A549 (cell line): Measurements from ENCODE around the gene NUDT14. TPM values are rescaled to one million over a fixed set of nuclear protein-coding genes. Genes with fewer than 3 reads are reported as not detected.

Experiments
- ATAC-seq, 2 experiments: fragments of 200-7000 bp in 1 of 2; fragments of >200 bp in 1 of 2; cut with Nextera tagmentation in 1 of 2; cut with Tn5 transposase in 1 of 2; 3 replicates each; pipeline versions ENCODE4 v1.8.0 to v1.9.1; 2018 to 2020; ENCODE audit warnings: mild to moderate bottlenecking in 1 of 2, moderate library complexity in 1 of 2
- CTCF ChIA-PET: fragments of 300-600 bp; sonication (Branson Sonifier 250); formaldehyde crosslinking; extraction: SDS; loops from one replicate; lab custom pipeline; 2021; ENCODE audit warnings: antibody characterized with exemption, inconsistent platforms; lab: Yijun Ruan, JAX
- POLR2A ChIA-PET: fragments of 350-600 bp; formaldehyde crosslinking; extraction: SDS; loops from one replicate; lab custom pipeline; 2021; ENCODE audit warnings: antibody characterized with exemption, inconsistent platforms; lab: Yijun Ruan, JAX
- DNase-seq, 2 experiments: peaks; one replicate each; pipeline versions ENCODE4 v3.0.0 to v3.0.0-alpha.2; 2011 to 2016; ENCODE audit warnings: low read depth in 1 of 2, low spot score in 1 of 2
- FAIRE-seq: peaks from 2 replicates; lab custom pipeline; 2011; peaks lifted over from hg19 to GRCh38; lab: Jason Lieb, UNC
- H3K27ac ChIP-seq, 2 experiments: fragments of >200 bp; sonication (Bioruptor Twin); formaldehyde crosslinking; 3 replicates each; pipeline ENCODE4 v1.5.1; 2016 to 2017
- H3K4me1 ChIP-seq: fragments of >200 bp; sonication (Bioruptor Twin); formaldehyde crosslinking; 3 replicates; pipeline ENCODE4 v1.6.1; 2016
- H3K4me2 ChIP-seq: fragments of >200 bp; sonication (Bioruptor Twin); formaldehyde crosslinking; 3 replicates; pipeline ENCODE4 v1.6.1; 2016
- H3K4me3 ChIP-seq: fragments of >200 bp; sonication (Bioruptor Twin); formaldehyde crosslinking; 3 replicates; pipeline ENCODE4 v1.5.1; 2016
- H3K9me3 ChIP-seq: fragments of >200 bp; sonication (Bioruptor Twin); formaldehyde crosslinking; 3 replicates; pipeline ENCODE4 v1.6.1; 2016
- BCL3 ChIP-seq: fragments of >200 bp; sonication (Bioruptor Twin); formaldehyde crosslinking; IDR thresholded peaks from 3 replicates; pipeline ENCODE4 v1.6.1; 2016
- BHLHE40 ChIP-seq: IDR thresholded peaks from 2 replicates; pipeline ENCODE4 v1.6.1; 2012; ENCODE audit warnings: low read depth, low read length, inconsistent platforms
- CBX2 ChIP-seq: fragments of 200-600 bp; sonication (generic); IDR thresholded peaks from 2 replicates; pipeline ENCODE4 v1.6.1; 2016; ENCODE audit warnings: low read depth, mild to moderate bottlenecking, borderline replicate concordance
- CBX8 ChIP-seq: fragments of 200-600 bp; sonication (generic); IDR thresholded peaks from 2 replicates; pipeline ENCODE4 v1.6.1; 2016
- EHMT2 ChIP-seq: fragments of 200-600 bp; sonication (generic); IDR thresholded peaks from 2 replicates; pipeline ENCODE4 v1.6.1; 2016; ENCODE audit warnings: antibody characterized with exemption, low read depth, mild to moderate bottlenecking, moderate library complexity
- EP300 ChIP-seq, 2 experiments: fragments of >200 bp; sonication (Bioruptor Twin); formaldehyde crosslinking; IDR thresholded peaks; 2 replicates in 1 of 2; 3 replicates in 1 of 2; pipeline ENCODE4 v1.6.1; 2016 to 2017
- FOSB ChIP-seq: fragments of 250-450 bp; sonication (Bioruptor Pico); IDR thresholded peaks from 2 replicates; pipeline ENCODE4 v1.5.0; 2020; ENCODE audit warnings: mild to moderate bottlenecking, moderate library complexity
- HES2 ChIP-seq: fragments of >200 bp; sonication (Bioruptor Twin); formaldehyde crosslinking; IDR thresholded peaks from 2 replicates; pipeline ENCODE4 v1.6.1; 2016
- HOXB5 ChIP-seq: fragments of 250-450 bp; sonication (Bioruptor Pico); IDR thresholded peaks from 2 replicates; pipeline ENCODE4 v1.5.0; 2020; ENCODE audit warnings: mild to moderate bottlenecking, moderate library complexity
- JUN ChIP-seq, 2 experiments: fragments of >200 bp; sonication (Bioruptor Twin); formaldehyde crosslinking; IDR thresholded peaks; 2 replicates in 1 of 2; 3 replicates in 1 of 2; pipeline ENCODE4 v1.6.1; 2016 to 2017
- JUNB ChIP-seq: fragments of >200 bp; sonication (Bioruptor Twin); formaldehyde crosslinking; IDR thresholded peaks from 2 replicates; pipeline ENCODE4 v1.6.1; 2016
- MAFK ChIP-seq: fragments of 450-650 bp; IDR thresholded peaks from 2 replicates; pipeline ENCODE4 v1.6.1; 2014; ENCODE audit not compliant: partially characterized antibody
- MAX ChIP-seq: IDR thresholded peaks from 2 replicates; pipeline ENCODE4 v1.6.1; 2012
- MAZ ChIP-seq: fragments of 150-350 bp; IDR thresholded peaks from 2 replicates; pipeline ENCODE4 v1.6.1; 2014; ENCODE audit warnings: antibody characterized with exemption, low read depth, low read length, borderline replicate concordance
- MYC ChIP-seq: IDR thresholded peaks from 2 replicates; pipeline ENCODE4 v1.6.1; 2012; ENCODE audit warnings: mild to moderate bottlenecking, inconsistent platforms, low read length, improper control_type of control experiment, borderline replicate concordance
- NFE2L2 ChIP-seq: fragments of 150-350 bp; conservative IDR thresholded peaks from 2 replicates; pipeline ENCODE4 v1.6.1; 2014; ENCODE audit warnings: low read length
- PBX3 ChIP-seq: IDR thresholded peaks from 2 replicates; pipeline ENCODE4 v1.6.1; 2012
- PHF8 ChIP-seq: fragments of 200-600 bp; sonication (generic); IDR thresholded peaks from 2 replicates; pipeline ENCODE4 v1.6.1; 2016; ENCODE audit warnings: low read depth, mild to moderate bottlenecking, antibody characterized with exemption, moderate library complexity, borderline replicate concordance
- RAD21 ChIP-seq, 2 experiments: fragments of >200 bp in 1 of 2; sonication (Bioruptor Twin) in 1 of 2; formaldehyde crosslinking in 1 of 2; IDR thresholded peaks in 1 of 2; conservative IDR thresholded peaks in 1 of 2; 2 replicates in 1 of 2; 3 replicates in 1 of 2; pipeline ENCODE4 v1.6.1; 2012 to 2018; ENCODE audit warnings: inconsistent platforms in 1 of 2
- TFCP2L1 ChIP-seq: fragments of 250-450 bp; sonication (Bioruptor Pico); IDR thresholded peaks from 2 replicates; pipeline ENCODE4 v1.5.0; 2021; ENCODE audit warnings: mild to moderate bottlenecking
- TP53 ChIP-seq: fragments of 250-450 bp; sonication (Bioruptor Pico); IDR thresholded peaks from 2 replicates; pipeline ENCODE4 v1.5.0; 2021; ENCODE audit warnings: mild to moderate bottlenecking, moderate library complexity
- USF2 ChIP-seq: fragments of 450-650 bp; IDR thresholded peaks from 2 replicates; pipeline ENCODE4 v1.6.1; 2014; ENCODE audit warnings: antibody characterized with exemption
- ZC3H11A ChIP-seq: fragments of 450-650 bp; IDR thresholded peaks from 2 replicates; pipeline ENCODE4 v1.6.1; 2014; ENCODE audit warnings: antibody characterized with exemption, mild to moderate bottlenecking
- WGBS: methylation state at CpG from one replicate; pipeline ENCODE4 v1.1.6; 2017; ENCODE audit errors: missing lambda C conversion rate; 5-methylcytosine and 5-hydroxymethylcytosine counted together
- polyA plus RNA-seq, 4 experiments: library from polyadenylated mRNA; depleted of rRNA in 3 of 4; stranded (reverse); fragments of >200 nt; fragmentation: RNase III in 1 of 4; extraction: RNeasy Plus Mini Kit Qiagen cat#74134 plus additional on column Dnase treatment in 1 of 4; gene quantifications; 2 replicates in 3 of 4; 3 replicates in 1 of 4; pipeline ENCODE4 v1.2.3, GENCODE V29; 2011 to 2017

NUDT14 gene
- polyA plus RNA-seq, 2 of the 4 experiments (the other 2 are of a cell fraction): 12.6 to 30.7 TPM

GRCh38 chr14:105153331-105153731 lies 27.8 kb downstream of the NUDT14 start:
- no peak for TF ChIP-seq TFCP2L1 (CRISPR knock-in tag)
- no peak for TF ChIP-seq PHF8
- no peak for TF ChIP-seq NFE2L2
- TF ChIP-seq TP53 (CRISPR knock-in tag): no peak
- no peak for TF ChIP-seq MAFK
- no peak for TF ChIP-seq ZC3H11A
- TF ChIP-seq HOXB5 (CRISPR knock-in tag): no peak
- no peak for TF ChIP-seq CBX2
- no peak for TF ChIP-seq EHMT2
- TF ChIP-seq MAZ: no peak
- no peak for TF ChIP-seq BHLHE40
- TF ChIP-seq RAD21 (conservative IDR thresholded peaks at IDR 0.05 in 1 of 2, IDR thresholded peaks at IDR 0.05 in 1 of 2): no peak
- no peak for TF ChIP-seq JUN (IDR thresholded peaks at IDR 0.05)
- TF ChIP-seq BCL3: no peak
- no peak; a peak in 1 of 6 replicates for ATAC-seq
- DNase-seq: no peak
- no peak overlapping the region for H3K4me3 ChIP-seq
- H3K9me3 ChIP-seq: no peaks in the 10 kb centered on the region
- WGBS: 81% methylated on average over 9 of the region's 18 CpGs
- no peak overlapping the region for H3K27ac ChIP-seq
- no peak for FAIRE-seq
- CTCF ChIA-PET: interaction anchor here (1.0 to 3.4 kb wide), 4 partner anchors 15 to 47 kb away, joined by 3 to 15 read pairs (median 3); partner anchors contain the start of gene JAG2
- no peaks in the 10 kb centered on the region for H3K4me1 ChIP-seq
- H3K4me2 ChIP-seq: no peak overlapping the region
- POLR2A ChIA-PET: no interaction called here

- DNase-seq (no peak), ATAC-seq (no peak), FAIRE-seq (no peak)
- 81% methylated on average over 11 of the region's 14 CpGs for WGBS
- TF ChIP-seq CBX8: no peak
- TF ChIP-seq CBX2: no peak
- TF ChIP-seq TP53 (CRISPR knock-in tag): no peak
- TF ChIP-seq EP300 (IDR thresholded peaks at IDR 0.05): no peak
- TF ChIP-seq JUNB: no peak
- TF ChIP-seq TFCP2L1 (CRISPR knock-in tag): no peak
- TF ChIP-seq USF2: no peak
- TF ChIP-seq PBX3: no peak
- no peak for TF ChIP-seq BCL3
- TF ChIP-seq FOSB (CRISPR knock-in tag): no peak
- TF ChIP-seq MAX: no peak
- no peak for TF ChIP-seq HES2
- TF ChIP-seq MYC: no peak
- POLR2A ChIA-PET: no interaction called here
- no peaks in the 10 kb centered on the region for H3K4me1 ChIP-seq
- CTCF ChIA-PET: interaction anchor here (3.4 kb wide), 1 partner anchor 16 kb away, joined by 15 read pairs; the partner anchor contains the start of gene JAG2
- H3K4me3 ChIP-seq: no peak overlapping the region
- H3K9me3 ChIP-seq: no peaks in the 10 kb centered on the region
- H3K27ac ChIP-seq: no peak overlapping the region
- H3K4me2 ChIP-seq: no peak overlapping the region
These were observed 28.3 kb downstream of the NUDT14 start for GRCh38 chr14:105152794-105153241.
